ENCODE data around the gene ABCA5.
"Not testable (repeated sequence)": the region's sequence is repeated elsewhere in the genome, so short reads cannot be mapped to it uniquely, and the experiment has no call there.

Gene ABCA5

DNA sequence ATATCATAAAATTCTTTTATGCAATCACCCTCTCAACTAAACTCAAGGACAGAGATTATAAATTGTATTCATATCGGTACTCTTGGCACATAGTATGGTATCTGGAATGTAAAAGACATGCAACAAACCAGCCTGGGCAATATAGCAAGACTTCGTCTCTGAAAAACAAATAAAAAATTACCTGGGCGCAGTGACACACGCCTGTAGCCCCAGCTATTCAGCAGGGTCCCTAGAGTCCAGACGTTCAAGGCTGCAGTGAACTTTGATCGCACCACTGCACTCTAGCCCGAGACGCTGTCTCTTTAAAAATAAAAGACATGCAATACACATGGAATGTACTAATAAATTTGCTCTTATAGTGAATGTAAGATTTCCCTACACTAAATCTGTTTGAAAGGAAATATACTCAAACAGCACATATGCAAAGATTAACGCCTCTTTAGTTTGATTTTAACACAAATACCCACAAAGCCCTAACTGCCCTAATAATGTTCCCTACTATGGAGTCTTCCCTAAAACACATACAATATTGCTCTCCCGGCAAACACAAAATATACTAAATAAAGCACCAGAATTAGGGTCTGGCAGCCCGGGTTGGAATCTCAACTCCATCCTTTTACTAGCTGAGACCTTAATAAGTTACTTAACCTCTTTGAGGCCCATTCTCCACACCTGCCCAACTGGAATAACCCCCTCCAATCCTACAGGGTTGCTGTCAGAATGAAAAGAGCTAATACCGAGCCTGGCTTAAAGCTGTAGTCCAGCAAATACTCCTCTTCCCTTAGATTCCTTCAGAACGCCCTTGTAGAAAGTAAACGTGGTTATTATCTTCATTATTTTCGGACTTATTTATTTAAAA is 1.2 kb downstream of the ABCA5 start:
- no peak for DNase-seq (ENCODE audit: low read depth in 2 of 2)

DNA sequence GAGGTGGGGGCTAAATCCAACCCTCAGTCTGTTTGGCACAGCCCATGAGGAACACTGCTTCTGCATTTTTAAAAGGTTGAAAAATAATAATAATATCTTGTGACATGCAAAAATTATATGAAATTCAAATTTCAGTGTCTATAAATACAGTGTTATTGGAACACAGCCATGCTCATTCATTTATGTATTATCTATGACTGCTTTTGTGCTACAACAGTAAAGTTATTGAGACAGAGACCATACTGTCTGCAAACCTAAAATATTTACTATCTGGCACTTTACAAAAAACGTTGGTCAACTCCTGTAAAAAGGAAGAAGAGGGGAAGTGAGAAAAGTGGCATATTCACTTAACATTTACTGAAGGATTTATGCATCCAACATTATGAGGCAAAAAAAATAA is 3.1 kb downstream of the ABCA5 start:
- no peak for DNase-seq (ENCODE audit: low read depth in 2 of 2)

GRCh38 chr17:69320908-69321238 is 6.1 kb downstream of the ABCA5 start:
- DNase-seq (ENCODE audit: low read depth in 2 of 2): no peak

DNA sequence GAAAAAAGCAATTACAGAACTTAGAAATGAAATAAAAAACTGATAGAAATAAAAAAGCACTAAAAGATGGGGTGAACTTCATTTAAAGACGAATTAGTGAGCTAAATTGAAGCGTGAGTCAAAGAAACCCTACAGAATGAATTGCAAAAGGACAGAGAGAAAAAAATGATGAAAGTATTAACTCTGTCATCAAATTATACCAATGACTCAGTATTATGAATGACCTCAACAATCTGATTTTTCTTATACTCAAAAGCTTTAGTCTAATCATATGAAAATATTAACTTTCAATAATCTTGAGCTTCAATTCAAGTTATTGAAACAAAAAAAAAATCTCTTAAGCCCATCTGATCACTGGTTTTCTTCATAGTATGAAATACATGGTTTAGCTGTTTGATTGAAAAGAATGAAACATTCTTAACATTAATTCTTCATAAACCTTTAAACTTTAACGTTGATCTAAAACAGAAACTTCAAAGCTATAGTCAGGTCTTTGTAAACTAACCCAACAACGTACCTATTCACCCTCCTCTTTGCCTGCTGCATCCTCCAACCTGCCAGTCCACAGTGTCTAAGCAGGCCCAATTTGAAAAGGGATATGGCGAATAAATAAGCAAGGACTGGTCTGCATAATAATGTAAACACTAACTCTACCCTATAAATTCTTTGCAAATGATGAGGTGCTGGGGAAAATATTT is 6.6 kb downstream of the ABCA5 start:
- no peak for DNase-seq (ENCODE audit: low read depth in 2 of 2)

DNA sequence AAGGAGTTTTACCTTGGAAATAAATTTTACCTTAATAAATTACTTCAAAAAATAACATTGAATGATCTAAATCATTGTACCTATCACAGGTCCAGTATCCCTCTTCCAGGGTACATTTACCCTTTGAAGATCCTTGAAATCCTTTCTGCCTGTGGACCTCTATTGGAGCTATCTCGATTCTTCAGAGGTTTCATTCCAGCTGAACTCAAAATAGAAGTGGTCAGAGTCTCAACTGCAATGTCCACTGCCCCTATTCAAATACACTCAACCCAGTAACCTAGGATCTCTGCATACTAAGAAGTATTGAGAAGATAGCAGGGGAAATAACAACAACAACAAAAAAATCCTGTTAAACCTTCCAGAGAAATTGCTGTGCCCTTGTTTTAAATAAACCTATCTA is 9.3 kb downstream of the ABCA5 start:
- no peak for DNase-seq (ENCODE audit: low read depth in 2 of 2)

DNA sequence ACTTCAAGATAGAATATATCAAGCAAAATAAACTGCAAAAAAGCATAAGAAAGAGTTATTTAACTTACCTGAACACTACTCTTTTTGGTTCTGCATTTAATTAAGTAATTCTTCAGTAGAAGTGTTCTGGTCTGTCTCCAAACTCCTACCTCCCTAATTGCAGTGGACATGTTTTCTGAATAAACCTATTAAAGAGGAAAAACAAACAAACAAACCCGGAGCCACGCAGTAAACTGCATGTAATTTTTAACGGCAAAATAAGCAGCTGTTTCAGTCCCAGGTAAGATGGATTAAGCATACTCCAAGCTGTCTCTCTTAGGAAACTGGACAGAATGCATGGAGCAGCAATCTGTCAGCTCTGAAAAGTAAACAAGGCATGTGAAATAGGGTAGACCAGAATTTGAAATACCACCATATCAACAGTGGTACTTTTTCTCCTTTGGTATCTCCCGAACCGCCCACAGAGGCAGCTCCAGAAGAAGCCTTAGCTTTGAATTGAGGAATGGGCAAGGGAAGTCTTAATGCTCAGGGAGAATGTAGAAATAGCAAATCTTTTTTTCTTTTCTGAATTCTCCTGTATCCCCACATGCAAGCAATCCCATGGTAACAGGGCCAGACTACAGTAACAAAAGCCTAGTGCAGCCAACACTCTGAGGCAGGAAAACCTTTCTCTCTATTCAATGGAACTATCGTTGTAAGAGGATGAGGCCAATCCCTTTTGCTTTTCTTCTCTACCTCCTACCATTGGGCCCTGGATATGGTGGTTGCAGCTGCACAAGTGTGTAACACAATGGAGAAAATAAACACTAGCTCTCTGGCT is 12.5 kb downstream of the ABCA5 start:
- DNase-seq (ENCODE audit: low read depth in 2 of 2): no peak

DNA sequence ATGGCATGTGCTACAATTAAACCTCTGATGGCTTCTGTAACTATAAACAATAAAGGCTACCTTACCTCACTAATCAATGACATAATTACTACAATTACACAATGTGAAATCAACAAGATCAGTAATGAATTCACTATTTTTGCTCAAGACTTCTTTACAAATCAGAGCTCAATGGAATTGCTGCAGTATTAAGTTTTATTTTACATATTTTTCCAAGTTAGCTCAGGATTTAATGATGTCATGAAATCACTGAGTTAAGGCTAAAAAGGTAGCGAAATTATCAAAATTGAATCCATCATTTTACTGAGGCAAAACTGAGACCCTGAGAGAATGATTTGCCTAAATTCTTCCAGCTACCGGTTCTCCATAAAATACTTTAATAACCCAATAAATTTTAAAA is 21.8 kb downstream of the ABCA5 start:
- DNase-seq (ENCODE audit: low read depth in 2 of 2): no peak

DNA sequence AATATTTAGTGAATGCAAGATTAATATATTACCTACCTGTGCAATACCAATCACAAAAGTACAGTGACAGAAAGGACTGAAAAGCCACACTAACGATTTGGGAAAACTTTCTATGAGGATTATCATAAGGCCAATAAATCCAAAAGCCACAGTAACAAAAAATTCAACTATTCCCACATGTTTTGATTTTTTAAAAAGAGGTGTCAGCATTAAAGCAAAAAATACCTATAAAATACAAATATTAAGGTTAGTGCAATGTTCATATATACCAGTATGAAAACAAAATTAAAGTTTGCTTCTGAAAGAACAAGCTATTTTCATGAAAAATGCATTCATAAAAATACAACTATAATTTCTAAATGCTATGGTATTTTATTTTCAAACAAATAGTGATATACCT is 24.3 kb downstream of the ABCA5 start:
- no peak for DNase-seq (ENCODE audit: low read depth in 2 of 2)

GRCh38 chr17:69300222-69300621 is 26.7 kb downstream of the ABCA5 start:
- no peak for DNase-seq (ENCODE audit: low read depth in 2 of 2)

GRCh38 chr17:69298120-69298722 is 28.7 kb downstream of the ABCA5 start:
- not testable (repeated sequence) for DNase-seq (ENCODE audit: low read depth in 2 of 2)

- no peak for DNase-seq (ENCODE audit: low read depth in 2 of 2)
These were observed 39.8 kb downstream of the ABCA5 start for GRCh38 chr17:69287168-69287567.

DNA sequence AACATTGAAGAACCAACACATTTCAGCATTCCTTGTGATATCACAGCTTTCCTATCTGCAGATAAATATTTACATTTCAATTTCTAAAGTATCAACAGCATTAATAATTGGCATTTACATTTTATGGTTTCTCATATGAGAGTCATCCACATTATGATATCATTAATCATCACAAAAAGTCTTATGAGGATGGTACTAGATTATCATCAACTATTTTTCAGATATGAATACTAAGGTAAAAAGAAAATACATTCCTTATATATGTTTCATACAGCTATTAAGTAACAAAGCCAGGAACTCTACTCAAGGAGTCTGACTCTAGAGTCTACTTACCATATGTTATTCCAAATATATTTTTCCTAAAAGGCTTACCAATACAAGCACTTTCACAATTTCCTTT is 40.7 kb downstream of the ABCA5 start:
- DNase-seq (ENCODE audit: low read depth in 2 of 2): no peak

DNA sequence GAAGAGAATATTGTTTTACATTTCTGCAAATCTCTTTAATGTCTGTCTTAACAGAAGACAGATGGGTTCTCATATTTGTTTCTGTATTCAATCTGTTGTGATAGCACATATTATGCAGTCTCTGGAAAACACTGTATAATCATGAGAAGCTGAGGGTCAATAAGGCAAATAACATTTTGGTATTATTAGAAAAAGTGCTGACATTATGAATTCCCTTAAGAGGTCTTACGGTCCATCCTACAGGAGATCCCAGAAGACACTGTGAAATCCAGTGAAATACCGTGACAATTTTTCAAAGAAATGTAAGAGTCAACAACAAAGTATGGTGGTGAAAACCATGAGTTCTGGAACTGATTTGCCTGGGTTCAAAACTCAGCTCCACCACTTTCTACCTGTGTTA is 42.3 kb downstream of the ABCA5 start:
- DNase-seq (ENCODE audit: low read depth in 2 of 2): no peak

DNA sequence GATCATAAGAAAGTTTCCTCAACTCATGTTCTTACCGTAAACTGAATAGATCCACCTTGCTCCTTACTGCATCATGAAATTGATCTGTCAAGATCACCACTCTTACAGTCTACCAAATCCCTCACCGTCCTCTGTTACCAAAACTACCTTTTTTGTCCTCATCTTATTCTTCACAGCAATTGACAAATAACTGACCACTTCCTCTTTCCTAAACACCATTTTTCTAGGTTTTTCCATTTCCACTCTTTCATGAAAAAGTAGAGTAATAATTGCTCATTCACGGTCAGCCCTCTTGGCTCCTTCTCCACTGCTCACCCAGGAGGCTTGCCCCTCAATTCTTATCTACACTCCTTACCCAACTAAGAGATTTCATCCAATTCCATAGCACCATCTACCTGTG is 44.9 kb downstream of the ABCA5 start:
- DNase-seq (ENCODE audit: low read depth in 2 of 2): no peak

DNA sequence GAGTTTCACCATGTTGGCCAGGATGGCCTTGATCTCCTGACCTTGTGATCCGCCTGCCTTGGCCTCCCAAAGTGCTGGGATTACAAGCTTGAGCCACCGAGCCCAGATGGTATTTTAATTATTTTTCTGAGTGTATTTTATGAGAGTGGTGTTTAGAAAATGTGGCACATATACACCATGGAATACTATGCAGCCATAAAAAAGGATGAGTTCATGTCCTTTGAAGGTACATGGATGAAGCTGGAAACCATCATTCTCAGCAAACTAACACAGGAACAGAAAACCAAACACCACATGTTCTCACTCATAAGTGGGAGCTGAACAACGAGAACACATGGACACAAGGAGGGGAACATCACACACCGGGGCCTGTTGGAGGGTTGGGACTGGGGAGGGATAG is 50.7 kb downstream of the ABCA5 start:
- DNase-seq (ENCODE audit: low read depth in 2 of 2): not testable (repeated sequence)

GRCh38 chr17:69275751-69276150 is 51.2 kb downstream of the ABCA5 start:
- DNase-seq (ENCODE audit: low read depth in 2 of 2): no peak

GRCh38 chr17:69271023-69271422 is 55.9 kb downstream of the ABCA5 start:
- DNase-seq (ENCODE audit: low read depth in 2 of 2): no peak

GRCh38 chr17:69269131-69269998 is 57.6 kb downstream of the ABCA5 start:
- DNase-seq (ENCODE audit: low read depth in 2 of 2): no peak

- no peak for DNase-seq (ENCODE audit: low read depth in 2 of 2)
These were observed 58.4 kb downstream of the ABCA5 start for GRCh38 chr17:69268543-69269014.

DNA sequence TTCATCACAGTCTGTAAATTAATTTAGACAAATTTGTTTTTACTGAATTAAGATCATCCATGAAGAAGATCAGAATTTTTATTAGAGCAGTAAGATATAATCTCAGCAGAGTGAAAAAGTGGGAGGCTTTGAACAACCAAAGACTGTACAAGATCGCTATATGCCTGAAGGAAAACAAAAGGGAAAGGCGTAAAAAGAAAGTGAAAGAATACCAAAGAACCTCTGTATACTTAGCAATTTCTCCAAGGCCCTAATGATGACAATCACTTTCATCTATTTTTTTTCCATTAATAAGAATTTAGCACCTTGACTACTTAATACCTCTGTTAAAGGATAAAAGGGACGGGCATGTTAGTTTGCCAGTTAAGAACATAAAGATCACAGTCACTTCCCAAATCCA is 59.7 kb downstream of the ABCA5 start:
- DNase-seq (ENCODE audit: low read depth in 2 of 2): no peak

GRCh38 chr17:69265873-69266272 is 61.1 kb downstream of the ABCA5 start:
- DNase-seq (ENCODE audit: low read depth in 2 of 2): no peak
